UCSD-AML1 (cell line): ENCODE results near the gene F13A1.

Experiments used
- DNase-seq: peaks from one replicate; lab custom pipeline; 2025; ENCODE audit not compliant: unreplicated experiment; lab: John Stamatoyannopoulos, UW

Gene F13A1

DNA sequence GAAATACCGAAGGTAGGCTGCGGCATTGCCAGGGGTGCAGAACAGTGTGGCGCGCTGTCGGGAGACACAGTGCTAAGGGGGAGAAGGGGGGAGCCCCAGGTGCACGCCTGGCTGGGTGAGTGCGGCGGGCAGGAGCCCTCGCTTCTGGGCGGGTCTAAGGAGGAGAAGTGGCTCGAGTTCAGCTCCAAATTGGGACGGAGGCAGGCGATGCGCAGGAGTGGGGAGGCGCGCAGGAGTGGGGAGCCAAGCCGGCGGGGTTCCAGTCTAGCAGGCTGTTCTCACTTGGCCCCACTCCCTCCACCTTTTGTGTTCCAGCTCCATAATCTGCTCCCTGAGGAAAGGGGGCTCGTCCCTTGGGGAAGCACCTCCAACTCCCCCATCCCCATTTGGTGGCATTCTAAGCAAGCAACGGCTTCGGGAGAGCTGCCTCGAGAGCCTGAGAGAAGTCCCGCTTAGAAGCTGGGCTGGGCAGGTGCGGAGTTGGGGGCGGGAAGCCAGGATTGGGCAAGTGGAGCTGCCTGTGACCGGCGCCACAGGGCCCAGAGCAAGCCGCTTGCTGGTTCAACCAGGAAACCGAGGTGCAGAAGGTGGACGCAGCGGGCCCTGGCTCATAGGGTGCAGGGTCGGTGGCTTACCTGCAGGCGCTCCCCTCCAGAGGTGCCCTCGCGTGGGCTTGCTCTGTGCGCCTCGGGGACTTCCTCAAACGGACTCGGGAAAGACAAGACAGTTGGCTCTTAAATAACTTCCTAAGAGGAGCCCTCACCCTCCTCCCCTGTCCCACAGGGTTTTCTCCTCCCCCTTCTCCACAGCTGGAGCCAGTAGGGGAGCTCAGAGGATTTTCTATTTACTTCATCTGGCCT is at the start of gene F13A1:
TSS of gene F13A1 (minus strand) at position 711 of the 860 bp plus-strand sequence. CDS start 1,998 bp downstream, outside the sequence.
- no peak for DNase-seq

DNA sequence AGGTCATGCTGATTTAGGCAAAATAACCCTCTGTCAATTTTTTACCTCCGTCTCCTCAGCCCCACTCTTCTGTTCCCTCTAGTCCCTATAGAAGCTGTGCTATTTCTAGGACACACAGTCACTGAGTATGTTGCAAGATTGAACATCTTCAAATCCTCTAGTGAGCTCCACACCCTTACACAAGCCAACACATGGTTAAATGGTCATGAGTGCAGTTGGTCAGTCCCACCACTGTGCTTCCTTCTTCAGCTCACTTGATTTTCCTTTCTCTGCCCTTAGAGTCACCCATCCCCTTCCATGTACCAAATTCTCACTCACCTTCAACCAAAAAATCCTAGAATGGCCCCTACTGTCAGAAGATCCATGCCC is 48.2 kb upstream of the F13A1 start:
- no peak for DNase-seq

DNA sequence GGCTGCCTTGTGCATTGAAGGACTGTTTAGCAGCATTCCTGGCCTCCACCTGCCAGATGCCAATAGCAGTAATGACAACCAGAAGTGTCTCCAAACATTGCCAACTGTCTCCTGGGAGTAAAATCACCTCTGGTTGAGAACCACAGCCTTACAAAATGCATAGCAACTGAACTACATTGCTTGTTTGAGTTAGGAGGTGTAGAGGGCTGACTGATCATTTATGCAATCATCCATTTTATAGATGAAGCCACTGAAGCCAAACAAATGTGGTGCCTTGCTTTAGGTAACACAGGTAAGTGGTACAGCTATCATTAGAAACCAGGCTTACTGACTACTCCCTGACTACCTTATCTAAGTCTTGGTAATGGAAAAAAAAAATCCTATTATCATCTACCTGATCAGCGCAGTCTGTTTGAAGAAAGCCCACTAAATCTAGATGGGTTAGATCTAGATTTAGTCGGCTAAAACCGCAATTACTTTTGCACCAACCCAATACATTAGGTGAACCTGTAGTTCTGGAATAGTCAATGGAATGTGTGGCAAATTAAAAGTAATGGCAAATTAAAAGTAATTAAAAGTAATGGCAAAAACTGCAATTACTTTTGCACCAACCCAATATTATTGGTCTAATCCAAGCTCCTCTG is 47.7 kb upstream of the F13A1 start:
- DNase-seq, result no peak

DNA sequence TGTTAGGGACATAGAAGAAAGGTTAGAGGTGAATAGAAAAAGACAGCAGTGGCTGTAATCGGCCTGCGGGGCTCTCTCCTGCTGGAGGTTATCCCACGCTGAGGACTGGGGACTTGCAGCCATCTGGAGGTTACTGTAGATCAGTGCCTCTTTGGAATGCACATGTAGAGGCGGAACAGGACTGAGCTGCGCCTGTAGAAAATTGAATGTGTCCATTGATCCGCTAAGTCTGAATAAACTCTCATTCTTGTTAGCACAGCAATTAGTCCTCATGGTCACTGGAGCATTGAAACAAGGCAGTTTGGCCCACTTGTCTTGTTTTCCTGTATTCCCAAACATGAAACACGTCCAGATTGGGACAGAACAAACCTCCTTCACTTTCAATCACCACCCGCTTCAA is 46.3 kb upstream of the F13A1 start:
- no peak for DNase-seq

DNA sequence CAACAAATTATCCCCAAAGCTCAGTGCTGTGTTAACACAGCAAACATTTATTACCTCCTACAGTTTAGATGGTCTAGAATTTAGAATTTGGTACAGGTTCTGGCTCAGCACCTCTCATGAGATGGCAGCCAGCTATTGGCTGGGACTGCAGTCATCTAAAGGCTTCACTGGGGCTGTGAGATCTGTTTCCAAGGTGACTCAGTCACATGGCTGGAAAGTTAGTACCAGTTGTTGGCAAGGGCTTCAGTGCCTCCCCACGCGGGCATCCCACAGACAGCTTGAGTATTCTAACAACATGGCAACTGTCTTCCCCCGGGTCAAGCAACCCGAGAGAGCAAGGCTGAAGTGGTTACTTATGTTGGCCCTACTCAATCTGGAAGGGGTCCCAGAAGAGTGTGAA is 44.8 kb upstream of the F13A1 start:
- DNase-seq, result no peak

DNA sequence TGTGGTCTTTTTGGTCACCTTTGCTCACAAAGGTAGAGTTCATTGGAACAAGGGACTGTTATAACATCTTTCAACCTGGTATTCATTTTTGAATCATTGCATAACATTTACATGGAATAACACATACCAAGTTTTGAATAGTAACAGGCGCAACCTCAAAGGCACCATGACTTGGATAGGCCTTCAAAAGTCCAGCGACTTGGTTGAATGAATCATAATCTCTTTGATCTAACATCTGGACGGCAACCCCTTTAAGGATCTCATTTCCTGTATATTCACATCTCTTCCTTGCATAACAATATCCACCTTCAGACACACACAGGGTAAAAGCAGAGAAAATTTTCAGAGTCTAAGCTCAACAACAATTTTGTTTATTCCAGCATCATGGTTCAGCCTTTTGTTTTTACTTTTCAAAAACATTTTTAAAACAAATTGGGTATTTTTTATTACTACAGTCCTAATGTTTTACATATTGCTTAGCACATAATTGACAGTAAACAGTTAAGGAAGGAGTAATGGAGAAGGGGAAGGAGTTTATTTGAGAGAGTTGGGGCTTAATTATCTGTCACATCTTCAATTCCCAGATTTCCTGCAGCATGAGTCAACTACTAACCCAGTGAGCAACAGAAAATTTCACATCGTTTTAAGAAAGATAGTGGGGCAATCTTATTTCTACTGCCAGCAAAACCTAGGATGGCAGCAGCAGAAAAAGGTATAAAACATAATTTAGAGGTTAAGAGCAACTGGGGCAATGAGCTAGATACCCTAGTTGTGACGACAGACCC is 41.8 kb upstream of the F13A1 start:
- no peak for DNase-seq

DNA sequence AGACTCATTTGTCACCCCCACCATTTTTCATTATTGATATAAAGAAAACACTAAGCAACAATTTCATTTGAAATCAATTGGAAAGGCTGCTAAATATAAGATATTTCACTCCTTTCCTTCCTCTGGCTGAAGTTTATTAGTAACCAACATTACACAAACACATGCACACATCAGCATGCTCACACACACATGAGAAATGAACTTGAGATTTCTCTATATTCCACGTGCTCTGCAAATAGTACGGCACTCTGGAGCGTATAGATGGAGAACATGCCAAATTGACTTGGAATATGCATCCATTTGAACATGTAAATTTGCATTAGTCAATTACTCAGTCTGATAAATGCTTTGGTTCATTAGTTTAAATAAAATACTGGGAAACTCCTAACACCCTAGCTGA is 37.1 kb upstream of the F13A1 start:
- no peak for DNase-seq

DNA sequence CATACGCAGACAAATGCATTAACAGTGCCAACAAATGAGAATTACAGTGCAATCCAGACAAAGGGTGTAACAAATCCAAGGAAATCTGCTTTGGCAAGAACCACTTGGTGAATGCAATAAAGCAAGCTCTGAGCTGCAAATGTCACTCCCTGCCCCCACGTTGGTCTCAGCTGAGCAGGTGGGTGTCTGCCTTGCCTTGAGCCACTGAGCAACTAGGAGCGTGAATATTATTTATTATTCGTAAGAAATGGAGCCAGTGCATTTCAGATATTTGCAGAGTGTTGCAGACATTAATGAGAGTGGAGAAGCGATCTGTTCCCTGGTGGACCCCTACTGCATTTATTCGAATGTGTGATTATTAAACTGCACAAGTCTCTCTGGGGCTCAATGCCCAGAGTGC is 36.6 kb upstream of the F13A1 start:
- no peak for DNase-seq

DNA sequence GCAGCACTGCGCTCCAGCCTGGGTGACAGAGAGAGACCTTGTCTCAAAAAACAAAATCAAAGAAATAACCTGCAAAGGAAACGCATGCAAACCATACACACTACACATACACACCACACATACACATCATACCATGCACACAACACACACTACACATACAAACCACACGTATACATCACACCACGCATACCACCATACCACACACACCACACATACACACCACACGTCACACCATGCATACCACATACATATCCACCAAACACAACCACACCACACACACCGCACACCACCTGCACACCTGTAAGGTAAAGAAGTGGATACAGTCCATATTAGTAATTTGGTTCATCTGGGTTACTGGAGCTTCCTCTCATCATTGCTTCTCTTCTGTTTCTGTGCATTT is 32.3 kb upstream of the F13A1 start:
- DNase-seq, result no peak

DNA sequence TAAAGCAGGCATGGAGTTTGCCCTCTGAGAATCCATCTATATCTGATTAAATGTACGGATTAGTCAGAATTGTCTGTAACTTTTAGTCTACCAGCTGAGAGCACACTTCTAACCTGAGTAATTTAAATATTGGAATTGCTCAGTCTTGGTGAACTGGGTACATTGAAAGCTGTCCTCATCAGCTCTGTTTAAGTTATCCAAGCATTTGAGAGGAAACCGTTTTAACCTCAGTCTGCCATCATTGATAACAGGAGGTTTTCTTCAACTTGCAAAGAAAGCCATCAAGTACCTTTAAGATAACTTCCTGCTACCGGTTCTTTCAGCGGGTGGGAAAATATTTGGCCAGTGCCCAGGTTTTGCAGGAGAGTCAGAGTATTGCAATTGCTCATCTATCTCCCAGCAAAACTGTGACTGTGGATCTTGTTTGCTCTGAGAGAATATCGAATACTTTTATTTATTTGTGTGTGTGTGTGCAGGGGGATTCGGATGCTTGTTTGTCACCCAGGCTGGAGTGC is 31.1 kb upstream of the F13A1 start:
- no peak for DNase-seq

DNA sequence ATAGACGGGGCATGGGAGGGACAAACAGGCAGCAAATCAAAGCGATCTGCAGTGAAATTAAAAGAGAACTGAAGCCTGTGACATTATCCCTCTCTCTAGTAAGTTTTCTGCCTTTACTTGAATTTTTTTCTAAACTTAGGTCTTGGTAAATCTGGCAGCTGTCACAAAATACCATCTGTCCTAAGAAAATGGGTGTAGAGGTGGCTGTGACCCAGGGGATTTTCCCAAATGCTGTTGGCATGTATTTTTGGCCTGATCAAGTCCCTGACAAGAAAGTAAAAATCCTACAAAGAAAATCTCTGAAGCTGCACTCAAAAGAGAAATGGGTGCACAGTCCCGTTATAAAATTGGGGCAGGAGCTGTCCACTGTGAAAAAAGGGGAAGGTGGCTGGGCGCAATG is 30.2 kb upstream of the F13A1 start:
- no peak for DNase-seq

DNA sequence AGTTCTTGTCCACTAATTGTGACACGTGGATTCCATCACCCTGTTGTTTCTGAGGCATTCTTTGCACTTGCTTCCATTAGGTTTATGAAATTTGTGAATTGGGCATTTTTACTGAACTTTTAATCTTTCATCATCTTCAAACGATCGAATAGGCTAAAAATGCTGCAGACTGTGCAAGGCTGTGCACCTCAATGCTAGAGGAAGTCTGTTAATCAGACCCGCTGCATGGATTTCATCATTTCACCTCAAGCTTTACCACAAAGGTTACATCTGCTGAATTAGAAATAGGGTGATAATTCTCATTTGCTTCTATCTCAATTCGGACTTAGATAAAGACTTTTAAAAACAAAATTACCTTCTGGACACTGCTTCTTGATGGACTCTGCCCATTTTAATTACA is 27.8 kb upstream of the F13A1 start:
- DNase-seq, result no peak

DNA sequence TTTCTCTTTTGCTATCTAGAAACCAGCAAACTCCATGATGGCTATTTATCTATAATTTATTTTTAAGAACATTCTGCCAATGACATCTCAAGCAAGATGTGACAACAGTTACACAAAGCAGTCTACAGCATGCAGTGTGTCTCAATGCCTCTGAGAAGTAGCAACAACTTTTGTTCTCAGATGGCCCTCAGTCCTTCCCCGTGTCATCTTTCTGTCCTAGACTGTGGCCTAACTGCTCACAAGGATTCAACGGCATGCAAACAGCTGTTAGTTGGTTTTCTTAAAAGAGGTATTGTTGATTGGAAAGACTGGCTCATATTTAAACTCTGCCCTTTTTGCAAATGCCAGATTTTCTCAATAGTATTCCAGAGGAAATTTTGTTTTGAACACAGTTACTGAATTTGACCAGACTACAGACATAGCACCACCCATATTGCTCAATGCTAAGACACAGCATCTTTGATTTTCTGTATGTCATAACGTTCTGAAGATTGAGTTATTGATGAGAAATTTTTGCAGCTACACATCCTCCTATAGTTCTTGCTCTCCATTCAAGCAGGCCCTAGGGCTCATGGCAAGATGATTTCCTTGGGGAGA is 26.1 kb upstream of the F13A1 start:
- no peak for DNase-seq

DNA sequence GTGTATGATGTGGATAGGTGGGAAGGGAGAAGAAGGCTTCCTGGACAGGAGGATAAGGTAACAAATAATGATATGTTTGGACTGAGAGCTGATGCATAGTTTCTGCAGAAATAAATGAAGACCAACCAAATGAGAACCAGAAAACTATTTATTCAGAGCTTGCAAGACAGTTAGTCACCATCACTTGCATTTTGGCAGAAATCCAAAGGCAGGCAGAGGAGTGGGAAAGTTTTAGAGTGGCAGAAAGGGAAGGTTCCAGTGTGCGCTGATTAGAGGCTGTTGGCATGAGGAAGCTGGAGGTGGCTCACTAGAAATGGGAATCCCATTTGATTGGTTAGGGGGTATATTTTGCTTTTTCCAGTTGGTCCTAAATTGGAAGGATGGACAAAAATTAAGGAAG is 13.0 kb upstream of the F13A1 start:
- no peak for DNase-seq

DNA sequence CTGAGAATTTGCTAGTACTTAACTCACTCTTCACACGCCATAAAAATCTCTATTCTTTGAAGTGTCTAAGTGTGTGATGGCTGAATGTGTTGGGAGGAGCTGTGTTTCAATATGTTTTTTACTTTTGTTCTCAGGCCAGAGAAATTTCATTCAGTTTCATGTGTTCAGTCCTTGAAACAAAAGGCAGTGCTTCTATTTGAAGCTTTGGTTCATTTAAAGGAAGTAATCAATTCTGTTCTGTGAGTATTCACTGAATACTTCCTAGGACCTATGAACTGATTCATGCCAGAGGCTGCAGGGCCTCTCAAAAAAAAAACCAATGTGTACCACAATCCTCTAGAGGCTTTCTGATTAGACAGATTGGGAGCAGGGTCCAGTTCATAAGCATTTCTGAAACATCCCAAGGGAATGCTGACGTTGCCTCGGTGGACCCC is 12.4 kb upstream of the F13A1 start:
- no peak for DNase-seq

DNA sequence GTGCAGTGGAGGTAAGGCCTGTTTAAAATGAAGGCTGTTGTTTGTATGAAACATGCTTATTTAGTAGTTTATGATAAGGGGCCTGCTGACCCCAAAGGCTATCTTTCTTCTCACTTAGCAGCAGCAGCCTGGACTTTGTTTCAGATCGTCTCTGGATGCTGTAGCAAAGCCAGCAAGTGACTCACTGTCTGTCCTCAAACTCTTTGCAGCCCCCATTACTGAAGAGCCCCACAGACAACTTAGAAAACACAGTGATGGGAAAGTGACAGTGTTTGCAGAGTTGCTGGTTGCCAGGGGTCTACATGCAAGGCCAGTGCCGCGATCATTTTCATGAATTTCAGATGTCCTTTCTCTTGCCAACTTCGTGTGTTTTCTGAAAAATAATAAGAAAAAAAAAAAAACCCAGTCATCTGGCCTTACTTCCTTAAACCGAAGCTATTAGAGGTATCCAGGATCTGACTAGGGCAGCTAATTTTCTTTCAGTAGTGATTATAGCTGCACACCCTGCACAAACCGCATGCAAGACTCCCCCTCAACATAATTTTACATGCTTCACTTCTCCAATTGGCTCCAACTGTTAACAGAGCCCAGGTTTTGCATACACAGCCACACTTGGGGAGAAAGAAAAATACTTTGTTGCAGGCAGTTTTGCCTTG is 11.6 kb upstream of the F13A1 start:
- no peak for DNase-seq

DNA sequence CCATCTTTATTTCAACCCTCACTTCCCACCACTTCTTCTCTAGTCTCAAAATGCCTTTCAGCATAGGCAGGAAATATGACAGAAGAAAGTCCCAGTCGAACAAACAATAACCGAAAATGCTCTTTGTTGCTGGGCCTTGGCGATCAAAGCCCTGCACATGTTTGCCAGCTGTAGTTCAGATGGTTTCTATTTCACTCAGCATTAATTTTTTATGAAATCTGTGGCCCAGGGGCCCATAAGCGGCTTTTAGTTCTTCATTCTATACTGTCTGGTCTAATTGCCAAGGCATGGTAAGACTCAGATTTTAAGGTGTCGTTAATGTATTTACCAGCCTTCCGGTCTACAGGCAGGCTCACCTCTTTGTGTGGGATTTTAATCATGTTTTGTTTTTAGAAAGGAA is 10.9 kb upstream of the F13A1 start:
- DNase-seq, result no peak

DNA sequence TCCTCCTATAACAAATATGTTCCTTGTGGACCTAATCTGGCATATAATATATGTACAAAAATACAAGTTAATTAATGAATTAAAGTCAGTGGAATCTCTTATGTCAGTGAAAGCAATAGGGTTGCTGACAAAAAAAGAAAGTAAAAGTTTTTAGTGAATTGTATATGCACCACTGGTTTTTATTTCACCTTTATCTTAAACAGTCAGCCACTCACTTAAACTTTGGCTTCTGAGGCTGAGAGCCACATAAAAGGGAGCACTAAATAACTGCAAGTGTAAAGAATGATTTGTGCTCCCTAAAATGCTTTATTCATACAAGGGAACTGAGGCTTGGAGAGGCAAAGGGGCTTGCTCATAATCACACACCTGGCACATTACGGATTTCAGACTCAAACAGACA is 9.9 kb upstream of the F13A1 start:
- no peak for DNase-seq

DNA sequence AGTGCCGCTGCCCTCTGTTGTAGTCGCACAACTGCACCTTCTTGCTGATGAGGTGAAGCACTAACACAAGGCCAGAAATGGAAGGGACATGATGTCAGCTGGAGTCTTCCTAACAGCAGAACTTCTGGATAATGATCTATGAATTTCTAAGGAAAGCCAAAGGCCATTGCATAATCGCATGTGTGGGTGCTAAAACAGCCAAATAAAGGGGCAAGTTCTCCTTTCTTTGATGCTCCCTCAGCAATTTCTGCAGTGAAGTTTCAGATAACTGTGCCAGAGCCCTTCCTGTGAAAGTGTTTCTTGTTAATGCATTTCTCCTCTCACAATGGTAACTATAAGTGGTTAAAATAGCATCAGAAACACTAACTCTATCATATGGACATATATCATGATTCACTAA is 8.0 kb upstream of the F13A1 start:
- no peak for DNase-seq

DNA sequence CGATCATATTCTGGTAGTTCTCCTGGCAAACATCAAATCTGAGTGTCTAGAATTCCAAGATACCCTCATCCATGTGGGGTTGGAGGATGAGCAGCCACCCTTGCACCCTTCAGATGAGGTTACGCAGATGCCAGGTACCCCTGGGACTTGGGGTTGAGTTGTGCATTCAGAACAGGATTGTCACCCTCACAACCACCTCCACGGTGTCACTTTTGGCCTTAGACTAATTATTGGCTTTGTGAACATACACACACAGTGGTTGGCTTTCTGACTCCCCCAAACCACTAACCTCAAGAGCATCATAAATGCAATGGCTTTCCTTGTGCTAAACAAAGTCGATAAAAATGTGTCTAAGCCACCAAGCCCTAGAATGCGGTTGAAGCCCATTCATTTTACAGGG is 2.9 kb upstream of the F13A1 start:
- DNase-seq, result no peak

DNA sequence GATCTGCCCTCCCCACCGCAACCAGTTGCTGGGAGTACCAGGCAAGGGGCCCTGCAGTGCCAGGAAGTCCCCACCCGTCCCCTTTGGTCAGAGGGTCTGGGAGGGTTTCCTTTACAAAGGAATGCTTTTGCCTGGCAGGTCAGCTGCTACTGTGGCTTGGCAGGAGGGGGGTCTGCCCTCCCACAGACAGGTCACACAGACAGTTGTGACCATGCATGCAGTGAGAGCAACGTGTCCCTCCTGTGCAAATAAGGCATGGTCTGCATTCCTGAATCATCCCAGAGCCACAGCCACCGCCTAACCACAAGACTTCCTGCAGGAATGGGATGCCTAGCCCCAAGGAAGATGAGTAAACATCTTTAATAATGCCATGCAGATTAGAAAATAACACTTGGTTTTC is 439 bp upstream of the F13A1 start:
- DNase-seq, result peak; percentile 31
